Midbrain (tissue), 1 donor: ENCODE results near the gene COL5A3.

Experiments used
- DNase-seq: peaks from one replicate; lab custom pipeline; 2025; lab: John Stamatoyannopoulos, UW

The COL5A3 gene

GRCh38 chr19:10010939-10011338, 635 bp upstream of the COL5A3 start:
- DNase-seq = no peak

- DNase-seq = no peak
These were observed 535 bp downstream of the COL5A3 start for GRCh38 chr19:10009714-10010224.

- no peak for DNase-seq
These were observed 2.0 kb downstream of the COL5A3 start for GRCh38 chr19:10008184-10008765.

GRCh38 chr19:10007371-10008183, 2.7 kb downstream of the COL5A3 start:
- no peak for DNase-seq

GRCh38 chr19:10006752-10007323, 3.5 kb downstream of the COL5A3 start:
- DNase-seq = no peak

GRCh38 chr19:10006335-10006708, 4.0 kb downstream of the COL5A3 start:
- peak; percentile 57 for DNase-seq

- no peak for DNase-seq
These were observed 4.5 kb downstream of the COL5A3 start for GRCh38 chr19:10005632-10006334.

- DNase-seq = no peak
These were observed 5.7 kb downstream of the COL5A3 start for GRCh38 chr19:10004617-10005016.

- DNase-seq = no peak
These were observed 7.0 kb downstream of the COL5A3 start for GRCh38 chr19:10003271-10003670.

- no peak for DNase-seq
These were observed 8.4 kb downstream of the COL5A3 start for GRCh38 chr19:10001899-10002298.

- peak; percentile 35 for DNase-seq
These were observed 10.0 kb downstream of the COL5A3 start for GRCh38 chr19:10000171-10000826.

- DNase-seq = no peak
These were observed 13.8 kb downstream of the COL5A3 start for GRCh38 chr19:9996541-9996940.

- DNase-seq = no peak
These were observed 14.3 kb downstream of the COL5A3 start for GRCh38 chr19:9995999-9996398.

GRCh38 chr19:9995084-9995483, 15.2 kb downstream of the COL5A3 start:
- no peak for DNase-seq

- DNase-seq = no peak
These were observed 18.7 kb downstream of the COL5A3 start for GRCh38 chr19:9991425-9992191.

- DNase-seq = no peak
These were observed 20.8 kb downstream of the COL5A3 start for GRCh38 chr19:9989504-9989903.

- peak; percentile 66 for DNase-seq
These were observed 23.5 kb downstream of the COL5A3 start for GRCh38 chr19:9986787-9987281.

- no peak for DNase-seq
These were observed 28.7 kb downstream of the COL5A3 start for GRCh38 chr19:9981406-9982260.

- no peak for DNase-seq
These were observed 38.2 kb downstream of the COL5A3 start for GRCh38 chr19:9972103-9972502.
